Limb (tissue), 2 donors: ENCODE data around the gene PHACTR3.

Source experiments
- DNase-seq, 2 donors: peaks; one replicate each; pipeline ENCODE4 v3.0.0-alpha.2; 2016; ENCODE audit errors: extremely low spot score in 2 of 2

The PHACTR3 gene

DNA sequence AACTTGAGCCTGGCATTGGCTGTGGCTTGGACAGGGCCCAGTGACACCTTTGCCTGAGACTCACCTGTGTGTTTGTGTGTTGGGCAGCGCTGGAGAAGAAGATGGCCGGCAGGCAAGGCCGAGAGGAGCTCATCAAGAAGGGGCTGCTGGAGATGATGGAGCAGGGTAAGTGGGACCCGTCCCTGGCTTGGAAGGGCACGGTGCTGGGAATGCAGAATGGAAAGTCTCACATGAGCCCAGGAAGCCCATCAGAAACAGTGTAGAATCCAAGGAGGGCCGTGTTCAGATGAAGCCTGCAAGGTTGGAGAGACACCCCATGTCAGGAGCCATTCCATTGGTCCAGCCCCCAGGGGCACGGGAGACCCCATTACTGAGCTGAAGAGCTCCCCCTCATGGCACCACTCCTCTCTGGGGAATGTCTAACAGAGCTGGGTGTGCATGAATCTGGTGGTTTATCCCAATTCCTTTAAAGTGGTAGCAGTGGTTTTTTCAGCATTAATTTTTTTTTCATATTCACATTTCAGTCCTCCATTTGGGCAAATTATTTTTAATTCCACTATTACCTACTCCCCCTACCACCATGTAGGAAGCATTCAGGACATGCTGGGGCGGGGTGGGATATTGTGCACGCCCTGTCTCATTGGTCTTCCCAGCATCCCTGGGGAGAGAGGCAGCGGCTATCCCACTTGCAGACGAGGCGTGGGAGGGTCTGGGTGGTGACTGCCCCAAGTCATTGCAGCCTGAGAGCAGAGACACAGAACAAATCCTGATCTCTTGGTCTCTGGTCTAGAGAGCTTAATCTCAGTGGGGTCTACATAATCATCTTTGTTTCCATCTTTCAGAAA, 143.6 kb downstream of the PHACTR3 start:
- DNase-seq = no peak

DNA sequence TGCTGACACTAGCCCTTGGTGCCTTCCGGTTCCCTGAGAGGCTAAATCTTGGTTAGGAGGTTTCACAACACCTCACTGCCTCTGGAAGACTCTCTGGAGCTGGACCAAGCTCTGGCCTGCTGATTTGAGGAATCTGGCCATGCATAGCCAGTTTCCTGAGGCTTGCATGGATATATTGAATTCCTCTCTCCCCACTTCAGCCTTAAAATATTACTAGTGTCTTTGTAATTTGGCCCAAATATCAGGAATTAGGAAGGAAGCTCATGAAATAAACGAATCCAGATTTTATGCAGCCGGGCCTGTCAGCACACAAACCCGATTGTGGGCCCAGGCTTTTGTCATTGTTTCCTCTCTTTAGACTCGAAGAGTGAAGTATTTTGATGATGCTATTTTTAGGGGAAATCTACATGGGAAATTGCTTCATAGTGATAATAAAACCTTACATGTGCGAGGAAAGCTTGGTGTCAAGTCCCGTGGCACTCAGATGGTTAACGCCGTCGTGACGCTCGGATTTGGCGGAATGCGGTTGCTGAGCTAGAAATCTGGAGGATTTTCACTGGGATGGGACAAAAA, 144.4 kb downstream of the PHACTR3 start:
- DNase-seq = peak in 1 of 2 donors; percentile 58

DNA sequence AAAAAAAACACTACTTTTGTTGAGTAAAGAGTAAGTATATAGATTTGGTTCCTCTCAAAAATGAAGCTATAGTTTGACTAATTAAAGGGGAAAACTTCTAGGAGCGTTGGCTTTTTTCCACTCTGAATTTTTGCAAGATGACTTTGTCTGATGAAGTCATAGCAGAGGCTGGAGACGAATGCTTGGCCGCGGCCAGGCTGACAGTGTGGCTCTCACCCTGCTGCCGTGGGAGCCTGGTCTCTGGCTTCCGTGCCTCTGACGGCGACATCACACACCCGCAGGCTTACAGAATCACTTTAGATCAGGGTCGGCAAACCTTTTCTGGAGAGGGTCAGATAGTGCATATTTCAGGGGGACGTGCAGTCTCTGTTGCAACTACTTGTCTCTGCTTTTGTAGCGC, 145.0 kb downstream of the PHACTR3 start:
- DNase-seq = no peak

DNA sequence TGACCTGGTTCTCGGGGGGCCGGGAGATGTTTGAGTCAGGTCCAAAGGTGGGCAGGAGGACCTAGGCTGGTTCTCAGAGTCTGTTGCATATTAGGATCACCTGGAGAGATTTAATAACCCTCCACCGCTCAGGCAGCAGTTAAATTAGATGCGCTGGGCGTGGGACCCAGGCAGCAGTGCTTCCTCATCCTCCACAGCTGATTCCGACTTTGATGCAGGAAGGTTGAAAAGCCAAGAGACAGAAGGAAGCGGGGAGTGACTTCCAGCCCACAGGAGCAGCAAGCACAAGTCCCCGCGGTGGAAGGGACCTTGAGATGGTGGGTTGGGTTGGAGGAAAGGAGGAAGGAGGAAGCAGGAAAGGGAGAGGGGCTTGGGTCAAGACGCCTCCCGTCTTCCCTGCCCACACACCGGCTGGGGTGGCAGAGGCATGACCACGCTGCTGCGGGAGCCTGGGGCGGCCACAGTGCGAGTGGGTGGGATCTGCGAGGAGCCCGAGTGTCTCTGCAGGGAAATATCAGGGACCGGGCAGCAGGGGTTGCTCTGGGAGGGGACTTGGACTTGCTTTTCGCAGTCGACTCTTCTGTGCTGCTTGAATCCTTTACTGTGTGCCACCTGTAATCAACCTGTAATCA, 146.0 kb downstream of the PHACTR3 start:
- DNase-seq = no peak

DNA sequence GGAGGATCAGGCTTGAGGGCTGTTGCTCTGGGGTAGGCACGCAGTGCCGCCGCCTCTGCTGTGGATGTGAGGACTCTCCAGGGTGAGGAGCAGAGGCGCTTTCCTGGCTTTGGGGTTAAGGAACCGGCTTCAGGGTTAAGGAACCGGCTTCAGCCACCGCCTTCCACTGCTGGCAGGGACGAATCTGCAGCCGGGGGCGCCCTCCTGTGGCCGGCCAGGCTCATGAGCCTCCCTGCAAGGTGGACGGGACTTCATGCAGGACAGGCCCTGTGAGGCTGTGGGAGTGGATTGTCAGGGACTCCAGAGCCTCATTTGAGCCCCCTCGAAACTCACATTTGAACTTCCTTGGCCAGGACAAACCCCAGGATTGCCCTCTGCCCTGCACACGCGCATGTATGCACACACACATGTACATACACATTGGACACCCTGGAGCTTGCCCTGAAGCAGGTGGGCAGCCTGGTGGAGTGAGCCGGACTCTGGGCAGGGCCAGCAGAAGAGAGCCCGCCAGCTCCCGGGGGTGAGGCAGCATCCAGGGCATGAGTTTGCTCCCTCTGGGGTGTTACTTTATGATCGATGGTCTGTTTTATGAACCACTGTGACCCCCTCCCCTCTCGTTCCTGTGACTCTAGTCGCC, 146.9 kb downstream of the PHACTR3 start:
- DNase-seq = peak; percentile 77 to 89

DNA sequence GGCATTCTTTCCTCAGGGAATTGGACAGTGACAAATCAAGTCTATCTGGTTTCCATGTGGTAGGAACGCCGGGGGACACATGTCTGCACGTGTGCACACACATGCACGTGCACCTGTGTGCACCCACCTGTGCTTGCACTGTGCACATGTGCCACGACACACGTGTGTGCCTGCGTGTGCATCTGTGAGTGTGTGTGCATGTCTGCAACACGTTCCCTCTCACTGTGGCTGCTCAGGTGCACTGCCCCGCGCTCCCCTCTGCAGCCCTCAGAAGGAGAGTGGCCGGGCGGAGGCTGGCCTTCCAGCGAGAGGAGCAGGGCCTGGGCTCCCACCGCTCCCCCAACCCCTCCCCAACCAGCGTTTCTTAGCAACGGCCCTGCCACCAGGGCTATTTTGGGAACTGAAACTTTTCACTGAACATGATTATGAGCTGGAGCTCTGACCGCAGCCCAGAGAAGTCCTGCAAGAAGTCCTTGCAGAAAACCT, 147.8 kb downstream of the PHACTR3 start:
- no peak for DNase-seq

DNA sequence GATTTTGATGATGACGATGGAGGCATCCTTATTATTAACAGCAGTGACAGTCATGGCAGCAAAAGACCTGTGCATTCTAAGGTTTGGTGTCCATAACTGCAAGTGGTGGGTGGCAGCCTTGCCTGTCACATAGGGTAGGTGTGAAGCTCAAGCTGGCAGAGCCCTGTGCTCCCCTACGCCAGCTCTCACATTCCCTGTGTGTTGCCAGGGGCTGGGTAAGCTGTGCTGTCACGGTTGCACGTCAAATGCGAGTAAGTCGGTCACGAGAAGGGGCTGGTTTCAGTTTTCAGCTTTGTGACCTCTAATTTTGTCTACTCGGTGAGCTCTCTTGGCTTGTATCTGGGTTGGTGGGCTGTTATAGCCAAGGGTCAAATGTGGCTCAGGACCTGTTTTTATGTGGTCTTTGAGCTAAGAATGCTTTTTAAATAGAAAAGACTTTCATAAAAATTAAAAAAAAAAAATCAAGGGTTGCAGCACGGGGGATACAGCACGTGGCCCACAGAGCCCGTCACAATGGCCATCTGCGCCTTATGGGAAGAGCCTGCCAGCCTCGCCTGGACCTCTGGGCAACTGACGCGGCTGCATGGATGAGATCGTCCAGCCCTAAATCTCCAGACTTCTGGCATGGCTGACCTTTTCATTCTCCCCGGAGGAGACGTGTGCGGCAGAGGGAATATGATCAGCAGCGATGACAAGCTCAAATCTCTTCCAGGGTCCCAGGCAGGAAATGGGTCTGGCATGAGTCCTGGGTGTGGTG, 148.5 kb downstream of the PHACTR3 start:
- DNase-seq = no peak

DNA sequence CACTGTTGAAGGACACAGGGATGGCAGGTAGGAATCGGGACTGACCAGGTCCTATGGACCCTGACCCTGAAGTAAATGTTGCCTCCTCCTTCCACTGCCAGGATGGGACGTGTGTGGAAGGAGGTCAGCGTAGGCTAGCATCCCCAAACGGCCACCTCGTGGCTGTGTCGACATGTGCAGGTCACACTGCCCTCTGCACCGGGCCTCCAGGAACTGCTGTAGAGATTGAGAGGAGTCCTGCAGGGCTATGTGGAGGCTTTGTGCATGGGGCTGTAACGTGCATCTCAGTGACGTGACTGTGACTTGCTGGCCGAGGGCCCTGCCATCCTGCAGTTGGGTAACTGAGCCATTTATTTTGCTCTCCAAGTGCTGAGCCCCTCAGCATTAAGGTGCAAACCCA, 149.5 kb downstream of the PHACTR3 start:
- DNase-seq = no peak

DNA sequence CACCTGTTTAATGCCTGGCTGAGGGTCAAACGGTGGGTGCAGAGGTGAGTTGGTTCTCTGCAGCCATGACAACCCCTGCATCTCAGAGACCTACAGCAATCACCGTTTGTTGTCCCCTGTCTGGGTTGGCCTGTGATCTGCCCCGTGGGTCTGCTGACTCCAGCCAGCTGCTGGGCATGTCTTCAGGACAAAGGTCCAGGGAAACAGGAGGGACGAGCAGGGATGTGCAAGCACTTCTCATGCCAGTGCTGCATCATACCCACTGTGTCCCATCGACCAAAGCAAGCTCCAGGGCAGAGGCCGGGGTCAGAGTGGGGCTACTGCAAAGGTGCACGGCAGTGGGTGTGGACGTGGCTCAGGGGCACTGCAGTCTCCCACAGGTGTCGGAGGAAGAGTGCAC, 150.2 kb downstream of the PHACTR3 start:
- no peak for DNase-seq

DNA sequence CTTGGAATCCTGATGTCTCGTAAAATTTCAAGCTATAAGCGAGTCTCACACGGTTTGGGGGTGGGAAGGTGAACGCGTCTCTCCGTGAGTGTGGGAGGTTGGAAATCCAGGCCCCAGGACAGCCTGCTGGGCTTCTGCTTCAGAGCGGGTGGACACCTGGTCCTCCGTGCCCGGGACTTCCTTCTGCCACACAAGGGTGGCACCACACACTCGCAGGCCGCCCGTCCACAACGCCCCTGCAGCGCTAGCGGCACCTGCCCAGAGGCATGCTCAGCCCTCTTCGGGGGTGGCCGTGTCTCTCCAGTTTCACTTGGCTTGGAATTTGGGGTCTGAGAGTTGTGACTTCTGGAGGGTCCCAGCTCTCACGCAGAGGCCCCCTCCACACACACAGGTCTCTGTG, 151.9 kb downstream of the PHACTR3 start:
- no peak for DNase-seq

DNA sequence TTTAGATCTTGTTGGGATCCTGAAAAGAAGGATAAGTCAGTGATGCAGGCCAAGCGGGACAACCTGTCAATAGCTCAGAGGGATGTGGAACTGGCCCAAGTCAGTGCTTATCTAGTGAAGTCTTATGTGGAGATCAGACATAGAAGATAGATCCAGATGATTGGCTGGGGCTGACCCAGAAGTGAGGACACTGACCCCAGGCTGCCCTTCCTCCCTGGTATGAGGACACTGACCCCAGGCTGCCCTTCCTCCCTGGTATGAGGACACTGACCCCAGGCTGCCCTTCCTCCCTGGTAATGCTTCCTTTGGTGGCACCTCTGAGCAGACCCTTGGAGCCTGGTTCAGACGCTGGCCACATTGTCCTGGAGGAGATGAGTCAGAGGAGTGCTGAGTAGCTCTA, 159.7 kb downstream of the PHACTR3 start:
- DNase-seq = no peak

DNA sequence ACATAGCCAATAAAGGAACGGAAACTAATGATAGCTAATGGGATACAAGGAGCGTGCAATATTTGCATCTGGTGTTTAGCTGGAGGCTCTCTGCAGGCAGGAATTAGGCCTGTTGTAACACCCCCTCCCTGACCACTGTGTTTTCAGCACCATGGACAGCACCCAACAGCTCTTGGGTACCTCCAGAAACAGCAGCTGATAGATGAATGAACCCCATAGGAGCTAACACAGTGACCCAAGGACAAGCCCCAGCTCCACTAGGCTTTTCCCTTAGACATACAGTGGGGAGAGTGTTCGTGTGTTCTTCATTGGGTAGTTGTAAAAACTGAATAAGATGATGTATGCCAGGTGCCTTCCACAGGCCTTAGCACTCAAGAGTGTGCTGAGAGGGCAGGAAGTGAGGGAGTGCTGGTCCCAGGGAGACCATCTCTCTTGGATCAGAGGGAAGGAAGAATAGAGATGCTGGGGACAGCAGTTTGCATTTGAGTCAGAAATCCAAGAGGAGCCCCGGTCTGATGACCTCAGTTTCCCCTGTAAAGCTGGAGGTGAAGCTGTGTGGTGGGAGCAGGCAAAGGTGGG, 161.3 kb downstream of the PHACTR3 start:
- no peak for DNase-seq

DNA sequence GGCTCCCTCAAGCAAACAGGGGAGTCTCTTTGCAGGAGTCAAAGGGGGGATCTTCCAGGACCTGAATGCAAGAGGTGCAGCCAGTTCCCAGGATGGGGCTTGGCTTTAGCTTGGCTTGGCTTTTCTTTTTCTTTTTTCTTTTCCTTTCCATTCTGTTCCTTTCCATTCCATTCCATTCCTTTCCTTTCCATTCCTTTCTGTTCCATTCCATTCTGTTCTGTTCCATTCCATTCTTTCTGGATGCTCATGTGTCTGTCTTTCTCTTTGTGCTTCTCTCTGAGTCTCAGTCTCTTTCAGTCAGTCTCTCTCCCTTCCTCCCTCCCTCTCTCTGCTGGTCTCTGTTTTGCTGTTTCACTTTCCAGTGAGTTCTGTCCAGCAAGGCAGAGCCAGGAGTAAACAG, 163.3 kb downstream of the PHACTR3 start:
- no peak for DNase-seq

DNA sequence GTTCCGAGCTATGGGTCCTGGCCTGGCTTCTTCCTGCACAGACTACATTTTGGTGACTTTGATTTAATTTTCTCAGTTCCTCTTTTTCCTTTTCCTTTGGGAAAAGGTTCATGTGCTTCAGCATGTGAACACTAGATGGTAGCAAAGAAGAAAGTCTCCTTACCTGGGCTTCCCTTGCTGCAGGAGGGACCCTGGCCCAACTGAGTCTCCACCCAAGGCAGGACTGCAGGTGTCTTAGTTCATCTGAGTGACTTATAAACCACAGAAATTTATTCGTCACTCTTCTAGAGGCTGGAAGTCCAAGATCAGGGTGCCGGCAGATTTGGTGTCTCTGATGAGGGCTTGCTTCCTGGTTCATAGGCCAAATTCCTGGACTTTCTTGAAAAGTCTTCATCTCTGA, 165.9 kb downstream of the PHACTR3 start:
- DNase-seq = no peak

DNA sequence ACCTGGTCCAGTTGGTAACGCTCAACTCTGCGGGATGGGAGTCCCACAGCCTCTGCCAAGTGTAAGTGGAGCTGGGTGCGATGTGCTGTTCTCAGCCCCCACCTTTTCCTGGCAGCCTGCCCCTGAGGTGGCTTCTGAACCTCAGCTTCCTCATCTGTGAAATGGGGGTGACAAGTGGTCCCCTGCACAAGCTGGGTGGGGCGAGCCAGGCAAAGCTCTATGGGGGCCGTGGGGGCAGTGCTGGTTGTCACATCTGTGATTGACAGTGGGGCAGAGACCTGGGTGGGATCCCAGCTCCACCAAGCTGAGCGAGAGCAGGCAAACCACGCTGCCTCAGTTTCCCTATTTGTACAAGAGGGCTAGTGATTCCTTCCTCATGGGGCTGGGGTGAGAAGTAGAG, 166.5 kb downstream of the PHACTR3 start:
- DNase-seq = no peak

DNA sequence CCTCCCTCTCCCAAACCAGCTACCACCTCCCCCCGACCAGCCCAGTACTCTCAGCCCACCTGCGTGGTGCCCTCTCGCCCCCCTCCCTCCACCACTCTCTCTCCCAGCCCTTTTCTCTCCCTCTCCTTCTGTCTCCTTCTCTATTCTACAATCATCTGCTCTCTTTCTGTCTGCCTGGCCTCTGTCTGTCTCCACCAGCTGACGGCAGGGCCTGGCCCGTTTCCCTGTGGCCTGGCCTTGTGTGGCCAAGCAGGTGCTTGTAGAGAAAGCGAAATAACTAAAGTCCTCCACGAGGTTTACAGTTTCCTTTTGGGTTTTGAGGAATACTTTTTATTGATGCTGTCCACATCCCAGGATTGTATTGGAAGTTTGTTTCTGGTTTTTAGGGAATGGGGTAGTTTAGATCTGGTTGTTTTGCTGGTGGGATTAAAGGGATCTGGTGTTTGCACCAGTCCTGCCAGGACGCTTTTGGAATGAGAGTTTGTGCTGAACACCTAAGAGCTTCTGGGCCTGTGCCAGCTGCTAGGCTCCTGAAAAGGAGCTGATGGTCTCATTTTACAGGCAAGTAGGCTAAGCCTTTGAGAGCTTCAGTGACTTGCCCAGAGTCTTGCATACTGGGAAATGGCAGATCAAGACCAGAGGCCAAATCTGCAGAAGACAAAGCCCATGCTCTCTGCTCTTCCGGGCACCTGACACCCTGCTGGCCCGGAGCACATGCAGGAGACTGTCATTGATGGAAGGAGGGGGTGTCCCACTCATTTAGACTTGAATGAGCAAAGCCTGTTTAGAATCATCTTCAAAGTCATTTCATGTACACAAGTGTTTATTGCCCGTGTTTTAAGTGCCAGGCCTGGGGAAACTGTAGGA, 167.4 kb downstream of the PHACTR3 start:
- DNase-seq = peak in 1 of 2 donors; percentile 26

DNA sequence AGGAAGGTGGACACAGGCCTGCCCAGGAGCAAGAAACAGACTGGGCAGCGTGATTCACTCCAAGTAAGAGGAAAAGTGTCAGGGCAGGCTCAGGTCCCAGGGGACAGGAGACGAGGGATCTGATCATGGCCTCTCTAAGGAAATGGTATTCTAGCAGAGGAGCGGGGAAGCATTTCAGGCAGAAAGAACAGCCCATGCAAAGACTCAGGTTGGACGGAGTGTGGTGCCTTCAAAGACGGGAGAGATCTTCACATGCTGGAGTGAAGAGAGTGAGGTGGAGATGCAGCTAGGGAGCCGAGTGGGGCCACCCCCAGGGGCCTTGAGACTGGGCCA, 168.0 kb downstream of the PHACTR3 start:
- DNase-seq = peak in 1 of 2 donors; percentile 23

DNA sequence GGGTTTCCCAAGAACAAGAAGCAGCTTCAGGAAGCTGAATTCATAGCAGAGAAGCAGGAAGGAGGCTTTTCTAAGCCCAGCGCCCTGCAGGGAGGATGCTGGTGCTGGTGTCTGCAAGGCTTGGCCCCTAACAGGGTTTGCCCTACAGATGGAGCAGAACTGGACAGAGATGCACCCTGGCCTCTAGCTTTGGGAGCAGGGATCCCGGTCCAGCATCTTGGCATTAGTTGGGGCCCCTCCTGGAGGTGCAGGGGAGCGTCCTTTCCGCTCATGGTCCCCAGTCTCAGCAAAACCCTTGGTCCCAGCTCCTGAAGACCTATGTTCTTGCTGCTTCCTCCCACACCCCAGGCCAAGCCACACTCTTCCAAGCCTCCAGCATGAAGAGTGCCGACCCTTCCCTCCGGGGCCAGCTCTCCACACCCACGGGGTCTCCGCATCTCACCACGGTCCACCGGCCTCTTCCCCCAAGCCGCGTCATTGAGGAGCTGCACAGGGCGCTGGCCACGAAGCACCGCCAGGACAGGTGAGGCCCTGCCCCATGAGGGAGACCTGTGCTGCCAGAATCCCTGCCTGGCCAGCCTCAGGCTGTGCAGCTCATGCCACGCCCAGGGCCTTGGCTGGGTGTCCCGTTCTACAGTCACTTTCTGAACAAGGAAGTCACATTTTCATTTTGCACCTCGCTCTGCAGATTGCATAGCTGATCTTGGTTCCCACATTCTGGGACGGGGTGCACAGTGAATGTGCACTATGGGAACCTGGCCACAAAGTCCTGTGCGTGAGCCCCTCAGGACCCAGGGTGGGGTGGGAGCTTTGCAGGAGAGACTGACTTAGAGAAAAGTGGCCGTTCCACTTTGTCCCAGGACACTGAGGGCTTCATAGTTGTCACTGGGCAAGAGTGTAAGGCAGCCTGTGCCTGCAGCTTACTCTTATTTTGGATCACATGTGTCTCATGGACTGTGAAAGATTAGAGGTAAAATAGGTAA, 168.9 kb downstream of the PHACTR3 start:
- DNase-seq = peak in 1 of 2 donors; percentile 19

DNA sequence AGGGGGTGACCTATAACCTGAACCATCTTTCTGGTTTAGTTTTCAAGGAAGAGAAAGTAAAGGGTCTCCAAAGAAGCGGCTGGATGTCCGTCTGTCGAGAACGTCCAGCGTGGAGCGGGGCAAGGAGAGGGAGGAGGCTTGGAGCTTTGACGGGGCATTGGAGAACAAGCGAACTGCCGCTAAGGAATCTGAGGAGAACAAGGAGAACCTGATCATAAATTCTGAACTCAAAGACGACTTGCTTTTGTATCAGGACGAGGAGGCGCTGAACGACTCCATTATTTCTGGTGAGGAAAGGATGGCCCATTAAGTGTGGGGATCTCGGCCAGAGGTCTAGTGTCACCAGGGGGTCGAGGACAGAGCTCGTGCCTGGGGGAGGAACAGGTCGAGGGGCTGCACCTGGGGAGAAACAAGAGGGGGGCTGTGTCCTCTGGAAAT, 169.9 kb downstream of the PHACTR3 start:
- DNase-seq = peak in 1 of 2 donors; percentile 10
